Mucosa of gallbladder (tissue), 1 donor: ENCODE data around the gene ZNF462. TPM values are rescaled to one million over a fixed set of nuclear protein-coding genes. Genes with fewer than 3 reads are reported as not detected.

Source experiments
- DNase-seq: peaks from one replicate; pipeline ENCODE4 v3.0.0-alpha.2; 2020; ENCODE audit warnings: low spot score
- total RNA-seq: library from RNA; stranded (reverse); gene quantifications from one replicate; pipeline ENCODE4 v1.2.1, GENCODE V29; 2021
- donor health status: DM: no; HTN: no; CAD: no.

ZNF462 gene
- total RNA-seq, 1 donor from 2014 or later: 37.1 TPM

DNA sequence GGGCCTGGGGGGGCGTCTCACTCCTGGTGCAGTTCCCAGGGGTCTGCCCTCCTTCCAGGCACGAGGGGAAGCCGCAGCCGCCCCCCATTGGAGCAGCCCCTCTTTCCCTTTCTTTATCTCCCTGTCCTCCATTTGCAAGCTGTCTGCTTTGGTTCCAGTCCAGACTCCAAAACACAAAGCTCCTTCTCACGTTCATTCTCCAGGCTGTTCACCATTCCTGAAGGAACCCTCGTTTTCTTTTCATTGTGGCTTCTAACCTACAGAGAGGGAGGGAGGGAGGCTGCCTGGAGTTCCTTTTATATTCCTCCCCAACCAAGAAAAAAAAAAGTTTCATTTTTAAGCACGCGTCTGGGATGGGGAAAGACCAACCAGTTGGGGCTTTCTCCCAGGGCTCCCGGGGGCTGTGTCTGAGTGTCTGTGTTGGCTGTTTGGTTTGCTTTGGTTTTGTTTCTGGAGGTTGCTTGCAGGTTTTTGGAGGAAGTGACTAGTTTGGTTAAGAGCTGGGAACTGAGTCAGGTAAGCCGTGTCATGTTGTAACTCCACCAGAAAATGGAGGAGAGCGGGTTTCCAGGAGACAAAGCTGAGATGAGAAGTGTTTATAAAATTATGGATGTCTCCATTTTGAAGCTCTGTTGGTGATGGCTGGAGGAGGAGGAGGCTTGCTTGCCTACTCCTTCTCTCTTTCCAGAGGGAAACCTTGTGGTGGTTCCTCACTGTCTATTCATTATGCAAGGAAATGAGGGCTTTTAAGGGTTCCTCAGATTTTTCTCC, 1.6 kb downstream of the ZNF462 start:
- no peak for DNase-seq

DNA sequence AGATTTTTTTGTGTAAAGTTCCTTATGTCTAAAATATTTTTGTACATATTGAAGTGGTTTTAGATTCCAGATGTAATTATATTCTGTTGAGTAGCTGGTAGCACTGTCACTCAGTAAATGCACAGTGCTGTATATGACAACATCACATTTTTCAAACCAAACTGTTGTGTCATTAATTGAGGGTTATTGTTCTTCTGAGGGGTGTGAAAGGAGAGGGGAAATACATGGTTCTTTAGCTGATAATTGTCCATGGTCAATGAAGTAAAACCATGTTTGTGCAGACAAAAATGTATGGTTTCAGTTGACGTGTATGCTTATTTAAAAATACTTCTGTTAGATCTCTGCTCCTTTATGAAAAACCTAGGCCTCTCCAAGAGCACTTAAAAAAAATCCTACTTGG, 3.3 kb downstream of the ZNF462 start:
- no peak for DNase-seq

DNA sequence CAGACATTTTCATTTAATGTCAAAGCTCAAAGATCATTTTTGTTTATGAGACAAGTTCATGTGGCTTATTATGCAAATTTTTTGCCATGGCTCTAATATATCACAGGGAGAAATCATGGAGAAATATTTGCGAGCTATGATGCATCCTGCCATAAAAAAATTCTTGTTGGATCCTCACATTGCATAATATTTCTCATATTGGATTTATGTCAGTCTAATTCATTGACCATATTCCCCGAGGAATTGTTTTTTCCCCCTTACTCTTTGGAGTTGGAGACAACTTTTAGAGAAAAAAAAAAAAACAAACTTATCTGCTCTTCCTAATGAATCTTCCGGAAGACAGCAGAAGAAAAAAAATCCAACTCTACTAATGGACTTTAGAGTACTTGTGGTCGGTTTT, 4.3 kb downstream of the ZNF462 start:
- no peak for DNase-seq

DNA sequence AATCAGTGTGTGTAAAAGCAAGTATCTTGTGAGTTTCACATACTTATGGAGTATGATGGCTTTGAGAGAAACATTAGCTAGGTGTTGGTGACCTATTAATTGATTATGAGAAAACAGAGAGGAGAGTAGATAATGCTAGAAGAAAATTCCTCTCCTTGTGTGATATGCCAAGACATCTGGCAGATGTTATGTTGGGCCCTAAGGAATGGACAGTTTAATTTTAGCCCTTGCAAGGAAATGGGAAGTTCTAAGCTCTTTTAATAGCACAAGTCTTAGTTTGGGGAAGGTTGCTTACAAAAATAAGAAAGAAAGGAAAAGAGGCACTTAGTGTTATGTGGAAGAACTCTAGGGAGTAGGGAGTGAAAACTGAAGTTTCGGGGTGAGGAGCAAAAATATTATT, 5.1 kb downstream of the ZNF462 start:
- no peak for DNase-seq

DNA sequence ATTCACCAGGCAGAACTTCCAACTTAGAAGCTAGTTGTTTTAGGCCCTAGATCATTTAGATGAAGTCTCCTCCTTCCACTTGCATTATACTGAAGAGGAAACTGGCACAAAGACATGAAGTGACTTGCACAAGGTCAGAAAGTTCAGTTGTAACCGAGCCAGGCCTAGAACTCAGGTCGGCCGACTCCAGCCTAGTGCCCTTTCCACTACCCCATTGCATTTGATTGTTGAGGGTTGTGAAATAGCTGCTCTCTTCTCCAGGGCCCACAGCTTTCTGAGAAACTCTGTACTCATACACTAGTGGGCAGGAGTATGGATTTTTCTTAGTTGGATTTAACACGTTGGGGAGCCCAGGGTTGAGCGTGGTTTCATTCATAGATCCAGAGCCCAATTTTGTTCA, 5.6 kb downstream of the ZNF462 start:
- peak; percentile 65 for DNase-seq

DNA sequence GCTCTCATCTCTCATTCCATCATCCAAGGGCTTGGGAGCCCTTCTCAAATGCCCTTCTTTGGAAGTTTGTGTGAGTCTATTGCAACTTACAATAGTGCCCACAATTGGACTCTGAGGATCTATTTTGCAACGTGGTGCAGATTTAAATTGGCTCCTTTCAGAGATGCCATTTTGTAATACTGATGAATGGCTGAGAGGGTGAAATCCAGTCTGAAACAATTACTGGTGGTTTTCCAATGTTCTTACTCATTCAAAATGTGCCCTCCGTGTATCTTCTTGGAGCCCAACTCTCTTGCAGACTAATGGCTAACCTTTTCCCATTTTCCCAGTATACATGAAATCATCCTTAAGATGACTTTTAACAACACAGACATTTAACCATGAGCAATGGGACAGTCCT, 6.1 kb downstream of the ZNF462 start:
- no peak for DNase-seq

DNA sequence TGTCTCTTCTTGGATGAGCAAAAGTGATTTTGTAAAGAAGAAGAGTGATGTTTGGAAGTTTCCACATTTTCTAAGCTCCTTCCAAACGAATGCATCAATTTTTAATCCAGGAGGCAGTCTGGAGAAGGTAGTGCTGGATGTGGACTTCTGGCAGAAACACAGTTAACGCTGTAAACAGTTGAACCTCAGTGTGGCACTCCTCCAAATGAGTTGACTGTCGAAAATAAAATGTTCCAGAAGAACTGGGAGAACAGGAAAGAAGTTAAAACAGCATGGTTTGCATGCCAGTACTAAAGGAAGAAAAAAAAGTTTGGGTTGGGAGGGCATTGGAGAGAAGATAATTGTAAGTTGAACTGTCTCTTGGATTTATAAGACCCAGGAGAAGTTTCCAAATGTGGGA, 6.5 kb downstream of the ZNF462 start:
- DNase-seq: peak; percentile 51

DNA sequence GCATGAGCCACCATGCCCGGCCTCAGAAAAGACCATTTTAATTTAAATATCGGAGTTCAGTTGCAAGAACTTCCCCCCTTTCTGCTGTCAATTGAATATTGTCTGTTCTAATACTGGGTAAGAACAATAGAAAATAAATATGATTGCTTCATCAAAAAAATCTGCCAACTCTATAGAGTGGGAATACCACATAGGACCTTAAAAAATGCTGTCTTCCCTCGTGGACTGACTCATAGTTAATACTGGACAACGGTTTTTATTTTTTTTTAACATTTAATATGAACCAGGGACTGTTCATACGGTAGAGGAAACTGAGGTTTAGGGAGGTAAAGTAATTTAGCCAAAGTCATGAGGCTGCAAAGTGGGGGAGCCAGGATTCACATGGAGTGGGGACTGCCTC, 9.7 kb downstream of the ZNF462 start:
- DNase-seq: no peak

DNA sequence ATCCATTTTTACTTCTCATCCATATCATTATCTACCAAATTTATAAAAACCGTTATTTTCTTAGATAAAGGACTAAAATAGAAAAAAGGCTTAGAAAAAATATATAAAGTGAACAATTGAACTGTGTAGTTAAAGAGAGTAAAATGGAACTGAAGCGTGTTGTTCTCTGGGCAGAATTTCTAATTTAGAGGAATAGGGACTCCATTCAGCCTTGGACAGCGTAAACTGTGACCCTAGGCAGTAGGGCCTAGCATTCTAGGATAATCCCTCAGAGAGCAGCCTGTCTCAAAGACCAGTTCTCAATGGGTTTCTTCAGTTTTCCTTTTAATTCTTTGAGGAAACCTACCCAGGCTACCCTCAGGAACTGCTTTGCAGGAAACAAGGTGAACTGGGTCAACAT, 11.1 kb downstream of the ZNF462 start:
- no peak for DNase-seq

DNA sequence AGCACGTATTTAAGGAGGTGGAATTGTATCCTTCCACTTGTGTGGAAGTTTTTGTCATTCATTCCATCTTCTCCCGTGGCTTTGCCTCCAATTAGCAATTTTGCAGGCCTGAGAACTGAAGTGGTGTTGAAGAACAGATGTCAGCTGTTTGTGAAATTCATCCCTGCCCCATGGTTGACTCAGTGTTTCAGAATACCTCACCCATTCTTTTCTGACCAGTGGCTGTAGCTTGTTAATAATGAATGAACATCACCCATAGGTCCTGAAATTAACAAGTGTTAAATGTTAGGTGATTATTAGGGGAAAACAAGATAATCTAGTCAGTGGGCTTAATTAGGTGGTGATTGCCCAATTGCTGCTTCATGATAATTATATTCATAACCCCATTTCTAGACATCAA, 11.7 kb downstream of the ZNF462 start:
- DNase-seq: no peak

DNA sequence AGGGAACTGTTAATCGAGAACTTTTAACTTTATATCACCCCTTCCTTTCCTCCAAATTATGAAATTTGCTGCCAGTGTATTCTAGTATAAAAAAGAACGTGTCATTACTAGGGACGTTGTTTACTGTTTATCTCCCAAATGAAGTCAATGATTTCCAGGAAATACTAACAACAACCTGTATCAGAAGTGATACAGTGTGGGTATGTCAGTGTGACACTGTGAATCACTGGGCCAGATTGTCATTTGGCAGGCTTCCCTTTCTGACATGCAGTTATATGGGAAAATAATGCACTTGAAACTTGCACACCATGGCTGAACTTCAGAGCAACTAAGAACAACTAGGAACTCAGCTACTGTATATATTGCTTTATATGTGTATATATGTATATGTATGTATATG, 12.6 kb downstream of the ZNF462 start:
- DNase-seq: no peak

DNA sequence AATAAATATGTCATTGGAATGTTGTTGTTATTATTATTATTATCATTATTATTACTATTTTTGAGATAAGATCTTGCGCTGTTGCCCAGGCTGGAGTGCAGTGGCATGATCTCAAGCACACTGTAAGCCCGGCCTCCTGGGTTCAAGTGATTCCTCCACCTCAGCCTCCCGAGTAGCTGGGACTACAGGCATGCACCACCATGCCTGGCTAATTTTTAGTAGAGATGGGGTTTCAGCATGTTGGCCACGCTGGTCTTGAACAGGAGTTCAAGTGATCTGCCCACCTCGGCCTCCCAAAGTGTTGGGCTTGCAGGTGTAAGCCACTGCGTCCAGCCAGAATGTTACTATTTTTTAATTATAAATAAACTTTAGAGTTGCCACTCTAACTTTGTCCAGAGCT, 14.4 kb downstream of the ZNF462 start:
- no peak for DNase-seq

DNA sequence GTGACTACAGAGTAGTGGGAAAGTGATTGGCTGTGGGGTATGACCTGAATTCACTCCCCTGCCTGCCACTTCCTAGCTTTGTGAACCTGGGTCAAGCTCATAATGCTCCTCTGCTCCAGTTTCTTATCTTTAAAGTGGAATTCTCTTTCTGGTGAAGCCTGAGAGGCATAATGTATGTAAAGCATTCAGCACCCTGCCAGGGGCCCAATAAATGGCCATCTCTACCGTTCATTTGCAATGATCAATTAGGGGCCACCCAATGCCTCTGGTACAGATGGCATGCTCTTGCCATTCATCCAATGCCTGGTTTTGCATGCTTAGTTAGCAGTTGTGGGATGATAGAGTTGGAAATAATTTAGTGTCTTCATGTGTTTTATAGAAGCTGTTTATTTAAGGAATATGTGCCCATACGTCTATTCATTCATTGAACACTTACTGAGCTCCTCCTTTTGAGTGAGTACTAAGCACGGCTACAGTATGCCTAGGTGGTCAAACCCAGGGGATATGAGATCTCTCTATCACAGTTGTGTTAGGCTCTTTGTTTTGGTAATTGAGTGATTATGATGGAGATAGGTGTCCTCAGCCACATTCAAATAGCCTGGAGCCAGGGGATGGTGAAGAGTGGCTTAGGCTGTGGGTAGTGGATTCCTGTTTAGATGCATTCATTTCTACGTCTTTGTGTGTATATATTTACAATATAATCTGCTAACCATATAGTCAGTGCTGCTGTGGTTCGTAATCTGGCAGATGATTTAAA, 15.3 kb downstream of the ZNF462 start:
- DNase-seq: no peak

DNA sequence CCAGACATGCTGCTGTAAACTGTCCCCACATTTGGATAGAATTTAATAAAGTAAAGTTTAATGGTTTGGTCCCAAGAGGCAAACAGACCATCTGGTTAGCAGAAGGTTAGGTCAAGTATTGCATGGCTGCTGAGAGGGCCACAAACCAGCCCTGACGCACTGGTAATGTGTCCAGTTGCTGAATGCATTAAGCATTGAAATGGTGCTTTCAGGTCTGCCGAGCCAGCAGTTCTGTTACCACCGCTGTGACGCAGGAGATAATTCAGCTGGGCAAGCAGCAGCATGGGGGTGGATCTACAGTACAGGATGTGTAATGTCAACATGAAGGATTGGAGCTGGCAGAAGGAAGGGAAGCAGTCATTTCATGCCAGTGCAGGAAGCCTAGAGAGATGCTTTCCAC, 16.0 kb downstream of the ZNF462 start:
- DNase-seq: peak; percentile 85

DNA sequence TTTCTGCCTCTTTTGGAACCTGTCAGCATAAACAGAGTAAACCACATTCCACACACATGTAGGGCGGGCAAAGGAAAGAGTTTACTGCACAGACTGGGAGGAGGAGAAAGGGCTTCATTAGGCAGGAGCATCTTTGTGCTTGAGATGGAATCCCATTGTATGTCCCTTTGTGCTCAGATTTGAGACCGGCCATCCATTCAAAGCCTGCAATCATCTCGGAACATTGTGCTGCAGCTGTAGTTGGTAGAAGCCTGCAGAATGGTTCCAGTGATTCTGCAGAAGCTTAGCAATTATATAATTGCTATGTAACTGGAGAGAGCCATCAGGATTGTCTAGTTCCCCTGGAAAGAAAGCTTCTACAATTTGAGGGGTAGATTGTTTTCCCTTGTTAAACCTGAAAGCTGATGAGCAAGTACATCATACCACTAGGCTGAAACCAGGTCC, 16.5 kb downstream of the ZNF462 start:
- no peak for DNase-seq

DNA sequence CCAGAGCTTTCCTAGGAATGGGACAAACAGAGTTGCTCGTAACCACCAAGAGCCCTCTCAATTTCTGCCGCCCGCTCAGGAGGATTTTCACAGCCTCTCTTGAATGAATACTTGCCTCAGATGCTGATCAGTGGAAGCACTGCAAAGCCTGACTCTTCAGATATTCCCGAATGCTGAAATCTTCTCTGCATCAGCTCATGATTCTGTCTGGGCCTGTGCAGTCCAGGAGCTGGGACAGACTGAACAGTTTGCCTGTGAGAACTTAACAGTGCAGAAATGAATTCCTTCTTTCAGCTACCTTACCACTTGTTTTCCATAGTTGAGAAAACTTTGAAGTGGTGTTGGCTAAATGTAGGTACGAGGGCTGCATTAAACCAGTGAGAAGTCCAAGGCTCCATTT, 17.1 kb downstream of the ZNF462 start:
- no peak for DNase-seq

DNA sequence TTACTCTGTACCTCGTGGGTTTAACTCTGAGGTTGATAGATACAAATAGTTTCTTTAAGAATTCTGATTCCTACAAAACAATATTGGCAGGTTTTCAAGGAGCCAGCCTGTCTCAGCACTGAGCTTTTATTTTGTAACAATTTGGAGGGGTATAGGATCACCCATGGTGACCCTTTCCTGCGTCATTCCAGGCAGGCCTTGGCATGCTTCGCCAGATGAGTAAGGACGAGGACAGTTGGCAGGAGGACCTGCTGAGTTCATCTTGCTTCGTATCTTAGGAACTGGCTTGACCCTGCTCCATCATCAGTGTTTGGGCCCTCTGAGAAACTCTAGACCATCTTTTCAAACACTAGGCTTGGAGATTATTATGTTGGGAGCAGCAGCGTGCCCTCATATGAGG, 17.9 kb downstream of the ZNF462 start:
- DNase-seq: no peak

DNA sequence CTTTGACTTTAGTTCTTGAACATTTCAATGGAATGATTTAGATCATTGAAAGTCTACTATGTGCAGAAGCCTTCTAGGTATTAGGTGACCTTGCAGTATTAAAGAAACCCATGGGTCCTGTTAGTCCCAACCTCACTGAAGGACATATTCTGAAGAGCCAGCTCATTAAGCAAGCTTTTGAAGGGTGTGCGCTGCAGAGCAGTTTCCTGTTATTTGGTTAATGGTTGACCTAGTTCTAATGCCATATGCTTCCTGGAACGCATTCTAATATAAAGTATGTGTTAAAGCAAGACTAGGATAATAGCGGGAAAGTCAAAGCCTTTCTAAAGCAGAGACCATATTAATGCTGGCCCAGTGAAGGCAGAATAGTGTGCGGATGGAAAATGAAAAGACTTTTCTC, 20.1 kb downstream of the ZNF462 start:
- peak; percentile 30 for DNase-seq

DNA sequence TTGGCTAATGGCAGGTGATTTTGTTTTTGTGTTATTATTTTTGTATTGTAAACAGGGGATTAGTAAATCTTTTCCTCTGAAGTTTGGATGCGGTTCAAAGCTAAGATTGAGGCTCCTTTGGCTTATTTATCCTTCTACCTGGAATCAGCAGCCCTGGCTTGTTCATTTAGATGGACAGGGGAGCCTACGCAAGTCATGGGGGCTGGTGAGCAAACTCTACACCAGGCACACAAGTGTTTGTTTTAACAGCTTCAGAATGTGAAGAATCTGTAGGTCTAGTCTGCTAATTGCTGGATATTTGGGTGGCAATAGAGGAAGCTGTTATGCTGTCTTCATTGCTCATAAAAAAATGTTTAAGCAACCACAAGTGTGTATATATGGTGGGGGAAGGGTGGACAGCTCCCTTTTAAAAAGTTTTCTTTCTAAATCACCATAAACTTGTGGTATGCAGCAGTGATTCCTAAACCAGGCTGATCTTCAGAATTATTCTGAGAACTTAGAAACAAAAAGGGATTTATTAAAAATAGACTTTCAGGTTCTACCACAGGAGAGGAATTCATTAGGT, 20.7 kb downstream of the ZNF462 start:
- DNase-seq: no peak

DNA sequence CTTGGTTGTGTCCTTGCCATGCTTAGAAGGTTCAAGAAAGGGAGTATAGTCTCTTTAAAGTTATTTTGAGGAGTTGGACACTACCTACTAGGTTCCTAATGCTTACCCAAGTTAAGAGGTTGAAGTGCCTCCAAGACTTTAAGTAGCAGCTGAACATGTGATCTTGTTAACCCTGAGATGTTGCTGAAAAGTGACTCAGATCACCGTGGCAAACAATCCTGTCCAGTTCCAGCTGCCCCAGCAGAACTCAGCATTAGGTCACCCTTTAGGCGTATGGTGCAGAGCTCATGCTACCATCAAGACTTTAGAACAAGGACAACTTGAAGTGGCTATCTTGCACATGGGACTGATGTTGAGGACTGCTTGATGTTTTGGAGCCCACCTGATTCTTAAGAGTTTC, 22.5 kb downstream of the ZNF462 start:
- no peak for DNase-seq

DNA sequence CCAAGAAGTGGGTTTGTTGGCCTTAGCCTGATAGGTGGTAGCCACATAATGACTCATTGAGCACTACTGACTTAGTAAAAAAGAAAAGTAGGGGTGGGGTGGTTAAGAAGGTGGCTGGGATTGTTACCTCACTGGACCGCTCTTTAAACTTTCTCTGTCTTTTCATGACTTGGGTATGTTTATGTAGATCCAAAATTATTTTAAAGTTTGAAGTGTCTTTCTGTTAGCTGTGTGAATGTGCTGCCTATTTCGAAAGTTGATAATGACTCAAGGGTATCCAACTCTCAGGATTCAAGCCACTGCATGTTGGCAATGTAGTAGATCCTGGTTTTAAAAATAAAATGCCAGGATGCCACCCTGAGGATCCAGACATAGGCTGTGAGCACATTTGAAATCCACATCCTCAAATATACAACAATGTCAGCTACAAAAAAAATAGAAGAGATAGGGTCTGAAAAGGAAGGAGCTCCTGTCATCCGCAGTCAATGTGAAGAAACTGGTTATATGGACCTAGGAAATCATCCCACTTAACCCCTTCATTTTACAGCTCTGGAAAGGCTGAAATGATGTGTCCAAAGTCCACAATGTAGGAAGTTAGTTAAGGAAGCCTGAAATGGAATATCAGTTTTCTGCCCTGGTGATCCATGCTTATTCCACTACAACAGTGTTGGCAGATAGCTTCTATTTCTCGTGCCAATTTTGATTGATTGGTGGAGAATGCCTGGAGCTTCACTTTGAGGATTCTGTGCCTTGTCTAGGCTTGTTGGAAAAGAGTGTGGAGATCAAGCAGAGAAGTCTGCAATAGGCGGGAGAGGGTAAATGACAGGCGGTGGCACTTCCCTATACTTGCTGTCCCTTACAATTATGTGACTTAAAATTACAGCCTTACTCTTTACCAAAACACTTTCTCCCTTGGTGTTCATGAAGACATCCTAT, 23.4 kb downstream of the ZNF462 start:
- no peak for DNase-seq

DNA sequence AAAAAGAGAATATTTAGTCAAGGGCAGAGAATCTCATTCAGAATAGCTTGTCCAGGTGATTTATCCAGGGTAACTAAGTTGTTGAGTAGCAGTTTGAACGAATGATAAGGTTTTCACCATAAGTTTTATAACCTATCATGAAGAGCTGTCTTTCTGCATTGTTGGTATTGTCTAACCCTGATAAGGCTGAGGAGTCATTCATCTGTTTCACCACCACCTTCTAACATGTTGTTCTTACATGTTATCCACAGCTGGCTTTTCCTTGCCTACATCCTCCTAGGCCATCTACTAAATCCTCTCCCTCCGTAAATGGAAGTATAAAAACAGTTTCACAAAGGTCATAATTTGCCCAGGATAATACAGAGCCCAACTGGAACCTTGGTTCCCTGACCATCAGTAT, 24.1 kb downstream of the ZNF462 start:
- no peak for DNase-seq
